ENCODE measurements around the gene DCHS1. TPM values are rescaled to one million over a fixed set of nuclear protein-coding genes. Genes with fewer than 3 reads are reported as not detected.

Gene DCHS1
- polyA plus RNA-seq, 2 of the 4 experiments (the other 2 are of a cell fraction): 0.06 TPM

GRCh38 chr11:6674219-6674597, 18.6 kb upstream of the DCHS1 start:
- H3K27ac ChIP-seq: no peak overlapping the region
- no peak overlapping the region for H3K4me3 ChIP-seq
- 67% methylated on average over 1 of the region's 1 CpG for WGBS (ENCODE audit: missing lambda C conversion rate)
- no peaks in the 10 kb centered on the region for H3K9me3 ChIP-seq
- no peak for FAIRE-seq
- ChIA-PET CTCF (interaction anchor here (1.0 to 2.4 kb wide), 2 partner anchors 9 to 295 kb away, joined by 3 to 9 read pairs; partner anchors contain the start of gene MRPL17), POLR2A (no interaction called here)
- no peak for DNase-seq (ENCODE audit: low read depth in 1 of 2, low spot score in 1 of 2)
- ATAC-seq: no peak
- no peak overlapping the region for H3K4me2 ChIP-seq
- no peak for TF ChIP-seq HEYL (CRISPR knock-in tag; IDR thresholded peaks at IDR 0.05)
- TF ChIP-seq HDAC2 (IDR thresholded peaks at IDR 0.05): no peak
- TF ChIP-seq RFX5 (IDR thresholded peaks at IDR 0.05): no peak
- TF ChIP-seq ESRRA (IDR thresholded peaks at IDR 0.05; ENCODE audit: borderline replicate concordance, low read length): no peak
- no peak for TF ChIP-seq ATOH8 (CRISPR knock-in tag; IDR thresholded peaks at IDR 0.05; ENCODE audit: low read depth)
- TF ChIP-seq PHF8 (IDR thresholded peaks at IDR 0.05; ENCODE audit: borderline replicate concordance, low read depth): no peak
- TF ChIP-seq RAD21 (conservative IDR thresholded peaks at IDR 0.05 in 1 of 2, IDR thresholded peaks at IDR 0.05 in 1 of 2): no peak
- TF ChIP-seq TP53 (CRISPR knock-in tag; IDR thresholded peaks at IDR 0.05): no peak
- TF ChIP-seq HES2 (IDR thresholded peaks at IDR 0.05): no peak
- TF ChIP-seq CBX8 (IDR thresholded peaks at IDR 0.05): no peak
- TF ChIP-seq POLR2A (IDR thresholded peaks at IDR 0.05; ENCODE audit: low read length): no peak
- no peak for TF ChIP-seq REST (IDR thresholded peaks at IDR 0.05)
- TF ChIP-seq JUNB (IDR thresholded peaks at IDR 0.05): no peak
- TF ChIP-seq HOXB5 (CRISPR knock-in tag; IDR thresholded peaks at IDR 0.05): no peak
- TF ChIP-seq CHD2 (IDR thresholded peaks at IDR 0.05; ENCODE audit: low read length, partially characterized antibody): no peak
- TF ChIP-seq NR3C1 (IDR thresholded peaks at IDR 0.05): no peak
- no peak for TF ChIP-seq SMC3 (IDR thresholded peaks at IDR 0.05)
- no peaks in the 10 kb centered on the region for H3K4me1 ChIP-seq

GRCh38 chr11:6673523-6674218, 18.1 kb upstream of the DCHS1 start:
- Histone ChIP-seq H3K4me3 (no peak overlapping the region), H3K27ac (no peak overlapping the region), H3K4me2 (no peak overlapping the region), H3K9me3 (no peaks in the 10 kb centered on the region), H3K4me1 (no peaks in the 10 kb centered on the region)
- POLR2A ChIA-PET: no interaction called here
- TF ChIP-seq HOXB5 (CRISPR knock-in tag; IDR thresholded peaks at IDR 0.05): no peak
- TF ChIP-seq ESRRA (IDR thresholded peaks at IDR 0.05; ENCODE audit: borderline replicate concordance, low read length): no peak
- TF ChIP-seq FOSB (CRISPR knock-in tag; IDR thresholded peaks at IDR 0.05): no peak
- no peak for TF ChIP-seq BCL3 (IDR thresholded peaks at IDR 0.05)
- TF ChIP-seq RARB (CRISPR knock-in tag; IDR thresholded peaks at IDR 0.05): no peak
- TF ChIP-seq RCOR1 (IDR thresholded peaks at IDR 0.05; ENCODE audit: low read depth, low read length): no peak
- ATAC-seq (no peak), FAIRE-seq (no peak), DNase-seq (ENCODE audit: low read depth in 1 of 2, low spot score in 1 of 2) (no peak)
- CTCF ChIA-PET: interaction anchor here (1.0 to 2.4 kb wide), 3 partner anchors 10 to 294 kb away, joined by 3 to 9 read pairs (median 6); partner anchors contain the start of gene MRPL17

All from A549 (cell line).